OCI-M2 (cell line): Measurements from ENCODE around the gene CARMIL1.

Experiments
- DNase-seq: peaks from one replicate; lab custom pipeline; 2025; ENCODE audit not compliant: unreplicated experiment; lab: John Stamatoyannopoulos, UW

CARMIL1 gene

GRCh38 chr6:25332165-25332564 lies 53.0 kb downstream of the CARMIL1 start:
- DNase-seq = no peak

- no peak for DNase-seq
Measured at GRCh38 chr6:25332655-25333071, 53.5 kb downstream of the CARMIL1 start.

- no peak for DNase-seq
Measured at GRCh38 chr6:25333471-25333870, 54.3 kb downstream of the CARMIL1 start.

- DNase-seq = no peak
Measured at GRCh38 chr6:25334793-25335192, 55.6 kb downstream of the CARMIL1 start.

- DNase-seq = no peak
Measured at GRCh38 chr6:25336996-25337395, 57.8 kb downstream of the CARMIL1 start.

GRCh38 chr6:25337431-25337830 lies 58.3 kb downstream of the CARMIL1 start:
- DNase-seq = no peak

- DNase-seq = no peak
Measured at GRCh38 chr6:25340431-25341202, 61.4 kb downstream of the CARMIL1 start.

- DNase-seq = no peak
Measured at GRCh38 chr6:25341203-25341552, 62.0 kb downstream of the CARMIL1 start.

- DNase-seq = no peak
Measured at GRCh38 chr6:25341923-25342619, 62.9 kb downstream of the CARMIL1 start.

GRCh38 chr6:25342802-25343201 lies 63.6 kb downstream of the CARMIL1 start:
- no peak for DNase-seq

GRCh38 chr6:25343984-25344383 lies 64.8 kb downstream of the CARMIL1 start:
- DNase-seq = no peak

- DNase-seq = no peak
Measured at GRCh38 chr6:25344827-25345226, 65.7 kb downstream of the CARMIL1 start.

GRCh38 chr6:25346064-25346463 lies 66.9 kb downstream of the CARMIL1 start:
- DNase-seq = no peak

- no peak for DNase-seq
Measured at GRCh38 chr6:25350573-25350972, 71.4 kb downstream of the CARMIL1 start.

GRCh38 chr6:25351485-25351884 lies 72.3 kb downstream of the CARMIL1 start:
- DNase-seq = no peak

- DNase-seq = no peak
Measured at GRCh38 chr6:25352285-25352684, 73.1 kb downstream of the CARMIL1 start.

GRCh38 chr6:25354078-25354932 lies 75.1 kb downstream of the CARMIL1 start:
- DNase-seq = no peak

GRCh38 chr6:25359191-25359861 lies 80.2 kb downstream of the CARMIL1 start:
- no peak for DNase-seq

GRCh38 chr6:25359891-25360290 lies 80.7 kb downstream of the CARMIL1 start:
- no peak for DNase-seq

GRCh38 chr6:25360621-25361020 lies 81.4 kb downstream of the CARMIL1 start:
- no peak for DNase-seq

GRCh38 chr6:25363427-25363826 lies 84.3 kb downstream of the CARMIL1 start:
- DNase-seq = no peak
